HG03045 (cell line): ENCODE data around the gene ABCA13.
"Not testable (repeated sequence)": the region's sequence is repeated elsewhere in the genome, so short reads cannot be mapped to it uniquely, and the experiment has no call there.

Experiments used
- ATAC-seq: cut with Tn5 transposase; IDR thresholded peaks from one replicate; pipeline ENCODE4 v1.9.1; 2021; ENCODE audit warnings: mild to moderate bottlenecking, moderate library complexity; ENCODE audit not compliant: unreplicated experiment

The ABCA13 gene, protein sequence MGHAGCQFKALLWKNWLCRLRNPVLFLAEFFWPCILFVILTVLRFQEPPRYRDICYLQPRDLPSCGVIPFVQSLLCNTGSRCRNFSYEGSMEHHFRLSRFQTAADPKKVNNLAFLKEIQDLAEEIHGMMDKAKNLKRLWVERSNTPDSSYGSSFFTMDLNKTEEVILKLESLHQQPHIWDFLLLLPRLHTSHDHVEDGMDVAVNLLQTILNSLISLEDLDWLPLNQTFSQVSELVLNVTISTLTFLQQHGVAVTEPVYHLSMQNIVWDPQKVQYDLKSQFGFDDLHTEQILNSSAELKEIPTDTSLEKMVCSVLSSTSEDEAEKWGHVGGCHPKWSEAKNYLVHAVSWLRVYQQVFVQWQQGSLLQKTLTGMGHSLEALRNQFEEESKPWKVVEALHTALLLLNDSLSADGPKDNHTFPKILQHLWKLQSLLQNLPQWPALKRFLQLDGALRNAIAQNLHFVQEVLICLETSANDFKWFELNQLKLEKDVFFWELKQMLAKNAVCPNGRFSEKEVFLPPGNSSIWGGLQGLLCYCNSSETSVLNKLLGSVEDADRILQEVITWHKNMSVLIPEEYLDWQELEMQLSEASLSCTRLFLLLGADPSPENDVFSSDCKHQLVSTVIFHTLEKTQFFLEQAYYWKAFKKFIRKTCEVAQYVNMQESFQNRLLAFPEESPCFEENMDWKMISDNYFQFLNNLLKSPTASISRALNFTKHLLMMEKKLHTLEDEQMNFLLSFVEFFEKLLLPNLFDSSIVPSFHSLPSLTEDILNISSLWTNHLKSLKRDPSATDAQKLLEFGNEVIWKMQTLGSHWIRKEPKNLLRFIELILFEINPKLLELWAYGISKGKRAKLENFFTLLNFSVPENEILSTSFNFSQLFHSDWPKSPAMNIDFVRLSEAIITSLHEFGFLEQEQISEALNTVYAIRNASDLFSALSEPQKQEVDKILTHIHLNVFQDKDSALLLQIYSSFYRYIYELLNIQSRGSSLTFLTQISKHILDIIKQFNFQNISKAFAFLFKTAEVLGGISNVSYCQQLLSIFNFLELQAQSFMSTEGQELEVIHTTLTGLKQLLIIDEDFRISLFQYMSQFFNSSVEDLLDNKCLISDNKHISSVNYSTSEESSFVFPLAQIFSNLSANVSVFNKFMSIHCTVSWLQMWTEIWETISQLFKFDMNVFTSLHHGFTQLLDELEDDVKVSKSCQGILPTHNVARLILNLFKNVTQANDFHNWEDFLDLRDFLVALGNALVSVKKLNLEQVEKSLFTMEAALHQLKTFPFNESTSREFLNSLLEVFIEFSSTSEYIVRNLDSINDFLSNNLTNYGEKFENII (N-terminal part only)

GRCh38 chr7:48171202-48171601, at the start of gene ABCA13:
ABCA13 (plus strand) TSS chr7:48171458; CDS start chr7:48171484, 26 bp downstream.
- ATAC-seq, result no peak

DNA sequence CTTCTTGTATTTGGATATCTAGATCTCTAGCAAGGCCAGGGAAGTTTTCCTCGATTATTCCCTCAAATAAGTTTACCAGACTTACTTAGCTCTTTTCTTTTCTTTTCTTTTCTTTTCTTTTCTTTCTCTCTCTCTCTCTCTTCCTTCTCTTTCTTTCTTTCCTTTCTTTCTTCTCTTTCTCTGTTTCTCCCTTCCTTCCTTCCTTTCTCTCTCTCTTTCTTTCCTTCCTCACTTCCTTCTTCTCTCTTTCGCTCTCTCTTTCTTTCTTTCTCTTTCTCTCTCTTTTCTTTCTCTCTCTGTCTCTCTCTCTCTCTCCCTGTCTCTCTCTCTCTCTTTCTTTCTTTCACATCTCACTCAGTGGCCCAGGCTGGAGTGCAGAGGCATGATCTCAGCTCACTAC, 45.2 kb upstream of the ABCA13 start:
- no peak for ATAC-seq

DNA sequence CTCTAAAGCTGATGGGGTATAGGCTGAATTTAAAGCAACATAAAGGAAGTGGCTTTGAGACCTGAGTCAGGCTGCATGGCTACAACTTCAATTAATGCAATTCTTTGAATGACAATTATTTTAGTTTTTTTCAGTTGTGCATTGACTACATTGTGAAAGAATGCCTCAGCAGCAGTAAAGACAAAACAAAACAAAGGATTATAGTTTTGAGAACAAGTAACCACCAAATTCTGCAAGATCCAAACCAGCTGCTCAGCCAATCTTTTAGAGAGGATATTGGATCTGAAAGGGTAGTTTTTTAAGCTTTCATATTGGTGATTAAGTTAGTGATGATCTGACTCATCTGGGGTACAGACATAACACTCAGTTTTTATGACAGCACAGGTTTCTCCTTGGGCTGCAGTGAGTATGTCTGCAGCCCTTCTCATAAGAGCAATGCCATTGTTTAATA, 40.6 kb upstream of the ABCA13 start:
- peak; percentile 56 for ATAC-seq

DNA sequence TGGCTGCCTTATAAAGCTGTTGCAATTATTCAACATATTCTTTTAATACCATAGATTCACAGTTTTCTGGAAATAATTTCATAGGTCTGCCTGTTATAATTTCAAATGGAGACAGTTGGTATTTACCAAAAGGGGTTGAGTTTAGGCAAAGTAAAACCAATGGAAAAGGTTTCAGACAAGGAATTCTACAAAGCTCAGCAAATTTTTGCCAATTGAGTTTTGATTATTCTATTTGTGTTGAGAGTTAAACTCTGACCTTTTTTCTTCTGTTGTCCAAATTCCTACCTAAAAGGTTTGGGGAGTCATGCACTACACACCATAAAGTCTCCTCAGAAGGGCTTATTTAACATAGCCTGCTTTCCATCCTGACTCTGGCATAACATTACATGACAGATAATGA, 38.5 kb upstream of the ABCA13 start:
- no peak for ATAC-seq

DNA sequence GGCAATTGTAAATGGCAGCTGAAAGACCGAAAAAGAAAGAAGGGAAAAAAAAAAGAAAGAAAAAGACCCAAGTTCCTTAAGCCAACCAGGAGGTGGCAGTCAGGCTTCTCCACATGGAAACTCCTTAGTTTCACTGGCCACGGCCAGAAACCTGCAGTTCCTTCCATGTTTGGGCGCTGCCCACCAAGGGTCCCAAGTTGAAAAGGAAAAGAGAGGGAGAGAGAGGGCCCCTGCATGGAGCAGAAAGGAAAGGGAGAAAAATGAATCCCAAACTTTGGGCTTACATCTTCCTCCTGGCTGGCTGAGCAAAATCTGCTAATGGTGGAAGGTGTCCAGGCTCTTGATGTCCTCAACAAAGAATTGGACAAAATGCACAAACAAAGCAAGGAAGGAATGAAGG, 31.8 kb upstream of the ABCA13 start:
- no peak for ATAC-seq

DNA sequence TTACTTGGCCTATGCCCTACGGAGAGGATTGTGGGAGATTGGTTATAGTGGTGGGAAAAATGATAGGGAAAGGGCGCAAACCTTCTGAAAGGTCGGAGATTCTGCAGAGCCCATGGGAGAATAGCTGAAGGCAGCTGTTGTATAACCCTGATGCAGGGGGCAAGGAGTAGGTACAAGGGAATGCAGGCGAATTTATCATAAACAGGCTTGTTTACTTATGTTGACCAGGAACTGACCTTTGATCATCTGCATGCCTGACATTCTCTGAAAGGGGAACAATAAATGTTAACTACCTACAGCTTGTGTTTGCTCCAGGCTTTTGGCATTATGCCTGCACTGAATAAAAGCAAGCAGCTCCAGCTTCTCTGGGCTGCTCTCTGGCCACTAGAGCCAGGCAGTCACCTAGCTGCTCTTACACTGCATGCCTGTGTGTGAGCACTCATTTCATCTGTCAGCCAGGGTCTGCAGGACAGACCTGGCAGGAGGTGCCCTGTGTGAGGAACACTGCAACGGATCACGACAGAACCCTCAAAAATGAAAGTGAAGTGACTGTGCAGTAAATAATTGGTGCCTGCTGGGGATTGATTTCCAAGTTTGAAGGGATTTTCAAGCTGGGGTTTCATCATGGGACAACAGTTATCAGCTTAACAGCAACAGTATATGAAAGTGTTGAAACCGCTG, 31.1 kb upstream of the ABCA13 start:
- ATAC-seq, result no peak

DNA sequence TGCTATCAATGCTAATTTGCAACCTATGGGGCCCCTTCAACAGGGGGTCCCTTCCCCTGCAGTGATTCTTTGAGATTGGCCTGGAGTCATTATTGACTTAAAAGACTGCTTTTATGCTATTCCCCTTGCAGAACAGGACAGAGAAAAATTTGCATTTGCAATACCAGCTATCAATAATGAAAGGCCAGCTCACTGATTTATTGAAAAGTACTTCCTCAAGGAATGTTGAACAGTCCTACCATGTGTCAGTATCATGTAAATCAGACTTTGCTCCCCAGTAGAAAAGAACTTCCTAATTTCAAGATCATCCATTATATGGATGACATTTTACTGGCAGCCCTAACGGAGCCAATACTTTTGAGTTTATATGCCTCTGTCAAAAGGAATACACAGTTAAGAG, 29.7 kb upstream of the ABCA13 start:
- no peak for ATAC-seq

DNA sequence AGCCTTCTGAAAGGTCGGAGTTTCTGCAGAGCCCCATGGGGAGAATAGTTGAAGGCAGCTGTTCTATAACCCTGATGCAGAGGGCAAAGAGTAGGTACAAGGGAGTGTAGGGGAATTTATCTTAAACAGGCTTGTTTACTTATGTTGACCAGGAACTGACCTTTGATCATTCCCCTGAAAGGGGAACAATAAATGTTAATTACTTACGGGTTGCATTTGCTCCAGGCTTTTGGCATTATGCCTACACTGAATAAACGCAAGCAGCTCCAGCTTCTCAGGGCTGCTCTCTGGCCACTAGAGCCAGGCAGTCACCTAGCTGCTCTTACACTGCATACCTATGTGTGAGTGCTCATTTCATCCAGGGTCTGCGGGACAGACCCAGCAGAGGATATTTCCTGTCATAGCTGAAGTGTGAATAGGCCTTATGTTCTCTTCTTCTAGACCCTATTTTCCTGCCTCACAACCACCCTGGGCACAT, 26.9 kb upstream of the ABCA13 start:
- no peak for ATAC-seq

DNA sequence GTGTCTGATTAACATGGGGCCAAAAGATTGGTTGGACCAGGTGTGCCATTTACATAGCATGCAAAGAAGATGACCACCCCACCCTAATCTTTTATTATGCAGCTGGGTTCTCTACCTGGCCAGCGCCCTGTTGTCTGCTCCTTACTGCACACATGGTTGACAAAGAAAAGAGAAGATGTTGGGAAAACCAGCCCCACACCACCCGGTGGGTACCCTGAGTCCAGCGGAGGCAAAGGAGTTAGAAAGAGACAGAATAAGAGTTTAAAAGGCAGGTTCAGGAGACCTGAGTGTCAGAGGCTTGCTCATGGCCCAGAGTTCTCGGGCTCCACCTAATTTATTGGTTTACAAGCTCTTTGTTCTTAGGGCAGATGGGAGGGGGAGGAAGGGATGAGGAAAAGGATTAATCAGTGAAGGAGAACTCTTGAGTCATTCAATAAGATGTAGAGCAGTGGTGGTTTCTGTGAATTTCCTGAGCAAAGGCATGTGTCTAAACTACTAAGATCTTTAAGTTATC, 24.1 kb upstream of the ABCA13 start:
- no peak for ATAC-seq

DNA sequence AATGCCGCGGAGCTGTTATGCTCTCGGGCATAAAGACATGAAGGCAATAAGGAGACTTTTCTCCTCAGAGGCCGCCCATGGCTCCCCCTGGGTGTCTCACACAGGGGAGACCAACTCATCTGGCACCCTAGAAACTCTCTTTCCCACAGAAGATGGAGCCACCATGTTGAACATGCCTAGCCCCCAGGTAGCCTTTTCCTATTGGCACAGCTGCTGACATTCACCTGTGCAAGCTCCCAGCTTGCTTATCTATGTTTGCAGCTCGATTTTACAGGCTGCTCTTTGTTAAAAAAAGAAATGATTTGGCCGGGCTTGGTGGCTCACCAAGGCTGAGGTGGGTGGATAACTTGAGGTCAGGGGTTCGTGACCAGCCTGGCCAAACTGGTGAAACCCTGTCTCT, 23.6 kb upstream of the ABCA13 start:
- ATAC-seq, result not testable (repeated sequence)

- no peak for ATAC-seq
These were observed 22.9 kb upstream of the ABCA13 start for GRCh38 chr7:48148311-48148710.

DNA sequence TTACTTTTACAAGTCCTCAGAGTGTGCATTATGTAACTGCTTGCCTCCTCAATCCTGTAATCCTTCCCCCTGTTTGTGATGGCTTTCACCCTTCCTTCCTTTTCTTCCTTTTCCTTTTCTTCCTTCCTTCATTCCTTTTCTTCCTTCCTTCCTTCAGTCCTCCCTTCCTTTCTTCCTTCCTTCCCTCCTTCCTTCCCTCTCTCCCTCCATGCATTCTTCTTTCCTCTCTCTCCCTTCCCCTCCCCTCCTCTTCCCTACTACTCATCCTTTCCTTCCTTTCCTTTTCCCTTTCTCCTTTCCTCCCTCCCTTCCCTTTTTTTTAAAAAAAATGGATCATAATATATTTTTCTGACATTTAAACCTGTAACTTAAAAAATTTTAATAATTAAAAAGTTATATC, 22.2 kb upstream of the ABCA13 start:
- ATAC-seq, result no peak

GRCh38 chr7:48150086-48150485, 21.2 kb upstream of the ABCA13 start:
- no peak for ATAC-seq

- ATAC-seq, result no peak
These were observed 16.4 kb upstream of the ABCA13 start for GRCh38 chr7:48154792-48155413.

GRCh38 chr7:48158404-48158803, 12.9 kb upstream of the ABCA13 start:
- ATAC-seq, result no peak

DNA sequence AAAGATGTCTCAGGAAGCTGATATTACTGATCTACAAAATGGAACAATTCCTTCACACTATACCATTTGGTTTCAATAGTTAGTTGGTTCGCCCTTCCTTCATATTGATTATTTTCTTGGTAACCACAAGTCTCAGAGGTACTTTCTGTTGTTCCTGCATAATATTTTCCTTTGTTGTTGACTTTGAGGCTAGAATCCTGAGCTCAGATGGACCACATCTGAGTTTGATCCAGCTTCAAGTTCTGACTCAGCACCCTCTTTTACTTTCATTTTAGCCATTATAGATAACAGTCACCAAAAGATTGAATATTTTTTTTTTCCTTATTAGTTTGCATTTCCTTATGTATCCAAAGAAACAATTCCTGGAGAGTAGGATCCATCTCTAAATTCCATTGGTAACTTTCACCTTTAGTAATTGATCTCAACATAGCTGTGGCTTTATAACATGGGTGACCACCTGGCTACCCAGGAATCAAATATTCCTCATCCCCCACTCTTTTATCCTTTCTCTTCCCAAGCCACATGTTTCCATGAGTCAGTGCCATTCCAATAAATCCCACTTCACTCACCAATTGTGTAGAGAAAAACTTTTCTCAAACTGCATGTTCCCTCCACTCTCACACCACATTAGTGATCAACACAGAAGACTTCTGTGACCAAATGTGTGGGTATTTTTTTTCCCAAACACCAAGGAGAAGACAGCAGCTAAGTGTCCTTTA, 9.7 kb upstream of the ABCA13 start:
- ATAC-seq, result no peak

GRCh38 chr7:48165157-48165556, 6.1 kb upstream of the ABCA13 start:
- ATAC-seq, result no peak

GRCh38 chr7:48168159-48168558, 3.1 kb upstream of the ABCA13 start:
- no peak for ATAC-seq

DNA sequence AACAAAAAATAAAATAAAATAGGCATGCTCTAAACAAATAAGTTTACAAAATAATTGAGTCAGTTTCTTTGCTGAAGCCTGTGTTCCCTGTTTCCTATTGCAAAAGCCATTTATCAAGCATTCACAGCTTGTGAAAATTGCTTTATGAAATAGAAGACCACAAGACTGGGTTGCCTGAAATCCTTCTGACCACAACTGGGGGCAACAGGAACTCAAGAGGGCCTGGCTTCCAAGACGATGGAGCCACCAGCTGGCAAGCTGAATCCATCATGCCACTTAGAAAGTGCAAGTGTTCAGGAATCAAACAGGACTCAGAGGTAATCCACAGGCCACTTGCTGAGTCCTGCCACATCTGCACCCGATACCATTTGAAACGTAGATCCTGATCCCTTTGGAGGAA, 752 bp upstream of the ABCA13 start:
- ATAC-seq, result no peak
